GM21367 (cell line): ENCODE measurements around the gene CCDC40.

Experiments used
- ATAC-seq: cut with Tn5 transposase; IDR thresholded peaks from one replicate; pipeline ENCODE4 v1.9.1; 2021; ENCODE audit not compliant: unreplicated experiment

Gene CCDC40

DNA sequence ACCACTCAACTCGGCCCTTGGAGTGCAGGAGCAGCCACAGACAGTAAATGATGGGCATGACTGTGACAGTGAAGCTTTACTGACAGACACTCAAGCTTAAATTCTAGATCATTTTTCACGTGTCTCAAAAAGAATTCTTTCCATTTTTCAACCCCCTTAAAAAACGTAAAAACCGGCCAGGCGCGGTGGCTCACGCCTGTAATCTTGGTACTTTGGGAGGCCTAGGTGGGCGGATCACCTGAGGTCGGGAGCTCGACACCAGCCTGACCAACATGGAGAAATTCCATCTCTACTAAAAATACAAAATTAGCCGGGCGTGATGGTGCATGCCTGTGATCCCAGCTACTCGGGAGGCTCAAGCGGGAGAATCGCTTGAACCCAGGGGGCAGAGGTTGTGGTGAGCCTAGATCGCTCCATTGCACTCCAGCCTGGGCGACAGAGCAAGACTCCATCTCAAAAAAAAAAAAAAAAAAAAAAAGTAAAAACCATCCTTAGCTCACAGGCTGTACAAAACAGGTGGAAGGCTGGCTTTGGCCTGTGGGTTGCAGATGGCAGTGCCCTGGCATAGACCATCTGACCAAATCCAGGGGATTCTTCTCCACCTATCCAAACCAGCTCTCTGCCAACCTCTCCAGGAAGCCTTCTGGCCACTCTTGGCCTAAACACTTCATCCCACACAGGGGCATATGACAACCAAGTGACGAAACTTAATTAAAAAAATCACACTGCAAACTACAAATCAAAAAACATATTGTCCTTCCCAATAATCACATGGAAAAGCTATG lies 19.0 kb upstream of the CCDC40 start:
- ATAC-seq = no peak

DNA sequence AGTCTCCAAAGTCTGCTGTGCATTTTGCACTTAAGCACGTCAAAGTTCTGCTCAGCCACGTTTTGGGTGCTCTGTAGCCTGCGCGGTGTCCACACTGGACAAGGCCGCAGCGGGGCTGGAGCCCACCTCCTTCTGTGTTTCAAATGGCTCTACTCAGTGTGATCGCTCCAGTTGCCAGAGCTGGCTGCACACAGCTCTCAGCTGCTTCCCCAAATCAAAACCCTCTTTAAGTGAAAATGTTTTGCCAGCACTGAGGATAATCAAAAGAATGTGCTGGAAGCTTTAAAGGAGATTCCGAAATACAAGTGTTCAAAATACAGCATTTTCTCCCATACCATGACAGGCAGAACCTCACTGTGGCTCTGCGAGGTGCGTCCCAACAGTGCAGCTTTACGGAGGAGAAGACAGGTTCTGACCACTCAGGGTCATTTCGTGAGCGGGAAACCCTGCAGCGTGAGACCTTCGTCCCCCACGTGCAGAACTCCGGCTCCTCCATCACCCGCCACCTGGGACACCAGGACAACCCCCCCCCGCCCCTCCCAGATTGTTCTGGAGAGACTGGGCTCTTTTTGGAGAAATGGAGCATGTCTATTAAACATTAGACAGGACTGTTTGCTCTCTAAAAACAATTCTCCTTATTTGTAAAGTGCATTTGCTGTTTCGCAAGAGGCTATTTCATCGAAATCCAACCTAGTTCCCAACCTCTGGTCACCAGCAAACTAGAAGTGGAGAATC lies 17.4 kb upstream of the CCDC40 start:
- no peak for ATAC-seq

DNA sequence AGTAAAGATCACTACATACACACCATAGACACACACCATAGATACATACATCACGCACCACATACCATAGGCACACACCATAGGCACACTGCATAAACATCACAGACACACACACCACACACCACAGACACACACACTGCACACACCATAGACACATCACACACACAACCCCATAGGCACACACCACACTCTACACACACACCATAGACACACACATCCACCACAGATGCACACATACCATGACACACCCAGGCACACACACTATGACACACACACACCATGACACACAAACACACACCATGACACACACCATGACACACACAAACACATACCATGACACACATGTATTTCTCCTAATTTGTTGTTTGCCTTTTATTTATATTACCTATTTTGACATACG lies 14.8 kb upstream of the CCDC40 start:
- ATAC-seq = no peak

DNA sequence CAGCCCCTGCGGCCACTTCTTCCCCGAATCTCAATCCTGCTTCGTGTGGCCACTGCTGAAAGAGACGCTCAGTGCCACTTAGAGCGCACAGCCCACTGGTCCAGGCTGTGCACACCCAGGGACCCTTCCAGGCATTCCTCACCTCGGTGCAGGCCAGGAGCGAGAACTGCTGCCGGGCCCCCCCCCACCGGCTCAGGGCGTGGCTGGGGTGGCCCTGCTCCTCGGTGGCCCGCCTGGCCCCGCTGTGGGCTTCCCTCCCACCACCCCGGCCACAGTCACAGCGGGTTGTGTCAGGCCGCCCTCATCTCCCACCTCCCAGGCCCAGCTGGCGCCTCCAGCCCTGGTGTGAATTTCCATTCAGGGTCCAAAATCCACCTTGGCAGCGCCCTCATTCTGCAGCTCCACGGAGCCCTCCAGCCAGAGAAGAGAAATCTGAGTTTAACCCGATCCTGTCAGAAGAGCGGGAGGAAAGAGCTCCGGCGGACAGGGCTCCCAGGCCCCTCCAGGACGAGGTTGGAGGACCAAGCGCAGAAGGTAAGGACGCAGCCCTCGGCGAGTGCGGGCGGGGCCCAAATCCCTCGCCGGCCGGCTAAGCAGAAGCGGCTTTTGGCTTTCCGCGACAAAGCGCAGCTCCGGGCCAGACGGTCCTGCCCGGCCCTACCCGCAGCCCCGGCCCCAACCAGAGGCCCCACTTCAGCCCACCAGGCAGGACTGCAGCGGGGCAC lies 12.8 kb upstream of the CCDC40 start:
- ATAC-seq = no peak

DNA sequence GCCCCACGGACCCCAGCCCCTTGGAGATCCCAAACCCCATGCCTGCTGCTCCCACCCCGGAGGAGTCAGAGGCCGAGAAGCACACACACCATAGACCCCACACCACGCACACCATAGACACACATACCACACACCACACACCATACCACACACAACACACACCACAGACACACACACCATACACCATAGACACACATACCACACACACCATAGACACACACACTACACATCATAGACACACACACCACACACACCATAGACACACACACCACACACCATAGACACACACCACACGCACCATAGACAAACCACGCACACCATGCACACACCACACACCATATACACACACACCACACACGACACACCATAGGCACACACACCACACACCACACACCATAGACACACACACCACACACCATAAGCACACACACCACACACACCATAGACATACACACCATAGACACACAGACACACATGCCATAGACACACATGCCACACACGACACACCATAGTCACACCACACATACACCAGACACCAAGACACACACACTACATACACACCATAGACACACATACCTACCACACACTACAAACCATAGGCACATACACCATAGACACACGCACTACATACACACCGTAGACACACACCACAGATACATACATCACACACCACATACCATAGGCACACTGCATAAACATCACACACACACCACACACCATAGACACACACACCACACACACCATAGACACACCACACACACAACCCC lies 12.1 kb upstream of the CCDC40 start:
- ATAC-seq = no peak

DNA sequence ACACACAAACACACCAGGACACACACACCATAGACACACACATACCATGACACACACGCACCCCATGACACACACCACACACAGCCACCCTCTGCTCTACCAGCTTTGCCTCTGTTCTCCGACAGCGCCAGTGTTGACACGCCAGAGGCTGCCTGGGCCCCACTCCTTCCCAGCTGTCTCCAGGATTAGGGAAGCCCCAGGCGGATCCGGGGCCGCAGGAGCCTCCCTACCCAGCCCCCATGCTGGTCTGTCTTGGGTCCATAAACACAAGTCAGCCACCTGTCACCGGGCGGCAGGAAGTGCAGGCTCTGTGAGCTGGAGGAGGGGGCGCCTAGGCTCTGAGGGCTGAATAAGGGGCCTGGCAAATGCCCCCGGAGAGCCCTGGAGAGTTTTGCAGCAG lies 11.3 kb upstream of the CCDC40 start:
- ATAC-seq = no peak

DNA sequence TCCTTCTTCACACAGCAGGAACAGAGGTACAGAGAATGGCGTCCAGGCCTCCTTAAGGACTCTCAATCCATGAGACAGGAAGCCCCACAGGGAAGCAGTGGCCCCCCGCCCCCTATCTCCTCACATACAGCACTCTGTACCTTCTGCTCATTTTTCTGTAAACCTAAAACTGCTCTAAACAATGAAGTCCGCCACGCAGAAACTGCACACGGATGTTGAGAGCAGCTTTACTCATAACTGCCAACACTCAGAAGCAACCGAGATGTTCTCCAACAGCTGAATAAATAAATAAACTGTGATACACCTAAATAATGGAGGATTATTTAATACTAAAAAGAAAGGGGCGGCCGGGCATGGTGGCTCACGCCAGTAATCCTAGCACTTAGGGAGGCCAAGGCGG lies 10.6 kb upstream of the CCDC40 start:
- ATAC-seq = no peak

DNA sequence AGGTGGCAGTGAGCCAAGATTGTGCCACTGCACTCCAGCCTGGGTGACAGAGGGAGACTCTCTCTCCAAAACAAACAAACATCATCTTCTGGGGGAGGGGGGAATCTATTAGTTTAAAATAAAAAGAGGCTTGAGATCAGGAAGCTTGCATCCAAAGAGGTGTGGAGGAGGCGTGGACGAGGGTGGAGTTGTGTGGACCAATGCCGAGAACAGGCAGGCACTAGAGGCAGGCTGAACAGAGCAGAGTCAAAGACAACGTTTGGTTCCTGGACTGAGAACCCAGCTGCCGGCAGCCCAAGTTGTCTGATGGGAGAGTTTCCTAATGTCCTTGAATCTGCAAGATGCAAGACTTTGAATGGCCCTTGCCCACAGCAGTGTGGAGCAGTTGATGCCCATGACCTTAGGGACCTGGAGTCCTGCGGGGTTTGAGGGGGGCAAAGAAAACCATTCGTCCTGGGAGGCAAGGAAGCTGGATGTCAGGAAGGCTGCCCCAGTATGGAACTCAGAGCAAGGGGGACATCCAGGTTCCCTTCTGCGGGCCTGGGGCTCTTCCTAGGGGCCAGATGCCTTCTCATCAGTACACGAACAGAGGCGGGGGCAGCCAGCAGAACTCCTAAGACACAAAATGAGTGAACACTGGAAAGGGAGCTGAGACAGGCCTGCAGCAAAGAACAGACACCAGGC lies 9.9 kb upstream of the CCDC40 start:
- ATAC-seq = no peak

DNA sequence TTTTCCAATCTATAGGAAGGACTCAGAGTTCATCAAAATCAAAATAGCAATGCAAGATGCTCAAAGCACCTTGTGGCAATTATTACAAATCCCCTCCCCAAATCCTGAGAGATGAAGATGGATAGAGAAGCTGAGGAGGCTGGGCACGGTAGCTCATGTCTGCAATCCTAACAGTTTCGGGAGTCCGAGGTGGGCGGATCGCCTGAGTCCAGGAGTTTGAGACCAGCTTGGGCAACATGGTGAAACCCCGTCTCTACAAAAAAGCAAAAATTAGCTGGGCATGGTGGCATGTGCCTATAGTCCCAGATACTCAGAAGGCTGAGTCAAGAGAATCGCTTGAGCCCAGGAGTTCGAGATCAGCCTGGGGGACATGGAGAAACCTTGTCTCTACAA lies 9.4 kb upstream of the CCDC40 start:
- no peak for ATAC-seq

DNA sequence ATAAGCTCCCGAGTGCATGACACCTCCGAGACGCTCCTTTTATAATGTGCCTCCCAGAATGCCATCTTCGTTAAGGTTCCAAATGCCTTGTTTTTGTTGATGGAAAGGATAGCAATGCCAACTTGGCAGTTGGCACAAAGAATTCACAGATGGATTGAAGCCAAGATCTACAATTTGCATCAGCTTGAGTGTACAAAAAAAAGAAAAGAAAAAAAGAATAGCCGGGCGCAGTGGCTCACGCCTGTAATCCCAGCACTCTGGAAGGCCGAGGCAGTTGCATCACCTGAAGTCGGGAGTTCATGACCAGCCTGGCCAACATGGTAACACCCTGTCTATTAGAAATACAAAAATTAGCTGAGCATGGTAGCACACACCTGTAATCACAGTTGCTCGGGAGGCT lies 8.4 kb upstream of the CCDC40 start:
- ATAC-seq = no peak

DNA sequence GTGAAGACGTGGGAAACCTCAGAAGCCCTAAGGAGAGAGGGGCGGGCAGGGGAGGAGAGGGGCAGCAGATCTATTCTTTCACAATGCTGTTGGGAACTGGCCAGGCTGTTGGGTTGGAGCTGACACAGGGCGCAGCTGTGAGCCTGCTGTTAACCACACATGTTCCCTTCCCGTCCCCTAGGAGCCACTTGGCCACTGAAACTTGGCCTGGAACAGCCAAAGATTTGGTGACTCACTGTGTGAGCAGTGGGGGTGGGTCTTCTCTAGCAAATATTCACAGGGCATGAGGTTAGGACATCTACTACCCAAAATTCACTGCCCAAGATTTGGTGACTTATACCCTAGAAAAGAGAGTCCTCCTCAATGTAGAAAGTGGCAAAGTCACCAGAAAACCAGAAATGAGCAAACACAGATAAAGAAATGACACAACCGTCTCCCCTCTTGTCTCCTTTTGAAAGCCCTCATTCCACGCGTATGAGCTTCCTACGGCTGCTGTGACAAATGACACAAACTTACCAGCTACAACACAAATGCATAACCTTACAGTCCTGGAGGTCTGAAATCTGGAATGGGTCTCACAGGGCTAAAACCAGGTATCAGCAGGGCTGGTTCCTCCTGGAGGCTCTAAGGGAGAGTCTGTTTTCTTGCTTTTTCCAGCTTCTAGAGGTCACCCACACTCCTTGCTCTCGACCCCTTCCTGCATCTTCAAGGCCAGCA lies 7.0 kb upstream of the CCDC40 start:
- ATAC-seq = no peak

DNA sequence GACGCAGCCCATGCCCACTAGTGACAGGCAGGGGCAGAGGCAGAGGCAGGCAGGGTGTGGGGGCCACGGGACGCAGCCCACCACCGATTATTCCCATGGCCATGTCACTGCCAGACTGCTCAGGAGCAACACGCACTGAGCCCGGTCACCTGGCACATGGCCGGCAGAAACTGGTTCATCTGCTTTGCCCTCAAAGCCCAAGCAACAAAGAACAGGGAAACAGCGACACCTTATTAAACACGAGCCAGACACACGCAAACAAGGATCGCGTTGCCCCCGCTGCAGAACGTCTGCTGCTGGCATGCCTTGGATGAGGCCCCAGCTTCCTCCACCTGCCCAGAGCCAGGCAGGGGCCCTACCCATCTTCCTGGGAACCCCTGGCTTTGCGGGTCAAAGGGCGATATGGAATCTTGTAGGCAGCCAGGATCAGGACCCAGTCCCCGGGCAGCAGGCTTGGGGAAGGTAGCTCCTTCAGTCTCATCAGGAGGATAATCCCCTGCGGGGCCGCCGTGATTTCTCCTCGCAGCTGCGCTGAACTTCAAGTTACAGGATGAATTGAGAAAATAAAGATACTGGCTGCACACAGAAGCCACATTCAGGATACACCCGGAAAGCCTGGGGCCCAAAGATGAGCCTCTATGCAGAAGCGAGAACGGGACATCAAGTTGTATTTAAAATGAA lies 5.6 kb upstream of the CCDC40 start:
- no peak for ATAC-seq

DNA sequence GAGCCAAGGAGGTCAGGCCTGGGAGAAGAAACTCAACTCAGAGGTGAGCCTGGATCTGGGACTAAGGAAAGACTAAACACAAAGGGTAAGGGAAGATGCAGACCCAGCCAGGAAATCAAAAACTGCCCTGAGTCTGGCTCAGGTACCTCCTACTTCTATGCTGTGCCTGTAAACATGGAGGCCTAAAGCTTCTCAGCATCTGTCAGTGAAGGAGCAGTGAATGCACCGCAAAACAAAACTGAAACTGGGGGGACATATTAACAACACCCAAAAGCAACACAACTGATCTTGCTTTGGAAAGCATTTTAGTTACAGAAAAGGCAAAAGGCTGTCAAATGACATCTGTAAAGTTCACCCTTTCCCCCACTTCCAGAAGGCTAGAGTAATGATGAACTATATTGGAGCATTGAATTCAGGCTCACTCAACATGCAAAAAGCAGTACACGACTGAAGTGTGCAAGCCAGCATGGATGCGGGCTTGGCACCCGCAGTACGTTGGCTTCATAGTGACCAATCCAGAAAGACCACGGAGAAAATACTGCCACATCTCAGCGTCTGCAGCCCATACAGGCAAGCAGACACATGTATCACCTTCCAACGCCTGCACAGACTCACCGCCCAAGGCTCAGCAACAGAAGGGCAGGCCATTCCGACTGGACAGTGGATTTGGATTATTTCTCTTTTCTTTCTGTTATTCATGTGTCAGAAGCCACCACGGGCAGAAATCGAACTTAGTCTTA lies 4.6 kb upstream of the CCDC40 start:
- no peak for ATAC-seq

DNA sequence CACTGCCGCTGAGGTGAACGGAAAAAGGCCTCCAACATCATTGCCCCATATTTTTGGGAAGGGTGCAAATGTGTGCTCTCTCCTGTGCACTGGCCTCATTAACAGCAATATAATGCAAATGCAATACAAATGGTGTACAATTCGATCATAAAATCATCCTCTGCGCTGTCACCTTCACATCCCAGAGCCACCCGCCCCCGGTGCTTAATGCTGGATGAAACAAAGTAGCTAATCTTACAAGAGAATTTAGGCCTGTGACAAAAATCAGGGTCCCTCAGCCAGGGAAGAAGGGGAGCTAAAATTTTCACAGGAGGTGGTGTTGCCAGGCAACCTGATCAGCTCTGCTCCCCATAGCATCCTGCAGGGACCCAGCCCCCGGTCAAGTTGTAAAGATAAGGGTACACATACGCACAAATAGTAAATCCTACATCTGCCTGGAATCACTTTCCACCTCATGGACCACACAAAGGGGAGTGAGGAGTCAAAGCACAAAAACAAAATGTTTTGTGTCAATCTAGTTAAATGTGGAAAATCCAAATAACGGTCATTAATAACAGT lies 3.7 kb upstream of the CCDC40 start:
- no peak for ATAC-seq

DNA sequence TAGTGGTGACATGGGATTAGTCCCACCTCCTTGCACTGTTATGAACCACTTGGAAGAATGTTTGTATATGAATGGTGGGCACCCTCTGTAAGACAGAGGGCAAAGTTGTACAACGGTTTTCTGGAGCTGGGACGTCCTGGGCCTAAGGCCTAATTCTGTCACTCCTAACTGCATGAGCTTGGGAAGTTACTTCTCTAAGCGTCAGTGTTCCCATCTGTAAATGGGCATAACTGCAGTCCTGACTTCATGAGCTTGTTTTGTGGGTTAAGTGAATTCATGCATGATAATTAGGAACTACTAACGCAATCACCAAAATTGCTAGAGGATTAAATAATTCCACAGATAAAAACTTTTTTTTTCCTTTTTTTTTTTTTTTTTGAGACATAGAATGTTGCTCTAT lies 2.6 kb upstream of the CCDC40 start:
- no peak for ATAC-seq

DNA sequence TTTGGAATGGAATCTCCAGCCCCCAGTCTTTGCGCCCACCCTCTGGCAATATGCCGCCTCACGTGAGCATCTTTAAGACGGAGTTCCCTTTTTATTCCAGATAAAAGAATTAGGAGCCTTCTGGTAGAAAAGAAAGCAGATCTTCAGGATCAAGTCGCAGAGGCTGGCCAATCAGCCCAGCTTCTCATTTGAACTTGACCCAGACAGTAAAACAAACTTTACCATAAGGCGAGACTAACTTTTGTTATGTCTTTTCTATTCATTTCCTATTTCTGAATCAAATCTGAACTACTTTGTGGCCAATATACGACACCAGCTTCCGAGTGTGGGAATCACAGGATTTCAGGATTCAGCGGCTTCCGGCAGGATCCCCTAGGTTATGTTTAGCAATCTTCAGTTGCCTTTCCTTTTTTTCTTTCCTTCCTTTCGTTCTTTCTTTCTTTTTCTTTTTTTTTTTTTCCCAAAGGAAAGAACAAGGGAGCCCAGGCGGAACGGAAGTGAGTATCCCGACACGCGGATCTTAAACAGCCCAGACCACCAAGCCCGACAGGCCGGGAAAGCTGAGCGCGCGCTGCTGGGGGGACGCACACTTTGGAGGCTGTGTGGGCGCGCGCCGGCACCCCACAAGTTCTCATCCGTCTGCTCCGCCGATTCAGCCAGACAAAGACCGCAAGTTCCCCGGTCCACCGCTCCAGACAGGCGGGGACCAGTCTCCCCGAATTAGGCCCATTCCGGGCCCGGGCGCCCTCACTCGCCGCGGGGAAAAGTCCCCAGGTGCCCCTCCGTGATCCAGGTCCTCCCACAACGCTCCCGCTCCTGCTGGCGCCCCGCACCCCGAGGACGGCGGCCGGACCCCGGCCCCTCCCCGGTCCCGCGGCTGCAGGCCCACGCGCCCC lies 1.4 kb upstream of the CCDC40 start:
- ATAC-seq = no peak

DNA sequence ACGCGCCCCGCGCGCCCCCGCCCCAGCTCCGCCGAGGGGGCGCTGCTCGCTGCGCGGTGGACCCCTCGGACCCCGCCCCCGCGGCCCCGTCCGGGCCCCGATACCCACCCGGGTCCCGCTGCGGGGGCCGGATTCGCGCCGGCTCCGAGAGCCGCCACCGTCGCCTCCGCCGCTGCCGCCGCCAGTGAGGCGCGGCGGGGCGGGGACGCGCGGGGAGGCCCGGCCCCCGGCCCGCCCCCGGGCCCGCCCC lies 830 bp upstream of the CCDC40 start, which contains the start of gene TBC1D16:
Gene TBC1D16 (minus strand): TSS at position 186 of the 250 bp plus-strand sequence. CDS start 22,325 bp downstream, outside the sequence.
- no peak for ATAC-seq
